Midbrain (tissue), 1 donor: ENCODE measurements around the gene C15orf39.
A peak's percentile ranks its signal among the peaks of the same experiment; 100 is the strongest.

Source experiments
- DNase-seq: peaks from one replicate; lab custom pipeline; 2025; lab: John Stamatoyannopoulos, UW

The C15orf39 gene

DNA sequence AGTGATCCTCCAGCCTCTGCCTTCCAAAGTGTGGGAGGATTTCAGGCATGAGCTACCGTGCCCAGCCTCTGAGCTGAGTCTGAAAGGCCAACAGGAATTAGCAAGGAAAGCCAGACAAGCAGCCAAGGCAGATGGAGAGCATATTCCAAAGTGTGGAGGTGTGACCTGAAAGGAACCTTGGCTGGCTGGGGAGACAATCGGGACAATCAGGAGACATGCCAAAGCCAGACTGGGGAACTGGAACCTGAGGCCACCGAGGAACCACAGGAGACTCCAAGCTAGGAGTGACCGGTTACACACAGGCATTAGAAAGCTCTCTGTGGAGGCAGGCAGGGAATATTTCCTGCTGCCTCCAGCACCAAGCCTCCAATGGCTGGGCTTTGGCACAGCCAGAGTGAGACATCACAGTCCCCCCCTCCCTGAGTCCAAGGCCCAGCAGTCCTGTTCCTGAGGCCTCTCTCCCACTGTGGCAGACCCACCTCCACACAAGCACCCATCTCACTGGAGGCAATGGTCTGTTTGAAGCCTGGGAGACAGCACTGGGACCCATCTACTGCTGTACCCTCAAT, 4.5 kb upstream of the C15orf39 start:
- DNase-seq: no peak

DNA sequence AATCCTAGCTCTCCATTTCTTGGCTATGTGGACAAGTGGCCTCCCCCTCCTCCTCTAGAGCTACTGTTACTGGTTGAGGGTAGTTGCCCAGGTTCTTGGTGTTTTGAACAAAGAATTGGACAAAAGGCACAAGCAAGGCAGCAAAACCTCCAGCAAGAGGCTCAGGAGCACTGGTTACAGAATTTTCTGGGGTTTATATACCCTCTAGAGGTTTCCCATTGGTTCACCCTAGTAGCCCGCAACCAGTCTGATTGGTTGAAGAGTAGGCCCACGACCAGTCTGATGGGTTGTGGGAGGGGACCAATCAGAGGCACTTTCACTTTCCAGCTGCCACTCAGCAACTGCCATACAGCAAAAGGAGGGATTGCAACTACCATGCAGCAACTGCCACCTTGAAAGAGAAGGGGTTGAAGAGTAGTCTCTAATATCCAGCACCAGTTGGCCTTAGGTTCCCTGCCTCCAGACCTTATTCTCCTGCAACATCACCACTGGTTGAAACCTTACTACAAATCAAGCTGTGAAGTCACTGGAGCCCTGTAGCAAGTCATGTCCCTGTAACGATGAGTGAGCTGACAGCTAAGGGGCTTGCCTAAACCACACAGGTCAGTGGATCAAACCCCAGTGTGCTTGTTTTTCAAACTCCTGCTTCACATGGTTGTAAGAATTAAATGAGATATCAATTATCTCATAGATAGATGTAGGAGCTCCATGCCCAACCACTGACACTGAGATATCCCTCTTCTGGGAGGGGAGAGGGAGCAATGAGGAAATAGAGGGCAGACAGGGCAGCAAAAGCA, 2.9 kb upstream of the C15orf39 start:
- DNase-seq: no peak

DNA sequence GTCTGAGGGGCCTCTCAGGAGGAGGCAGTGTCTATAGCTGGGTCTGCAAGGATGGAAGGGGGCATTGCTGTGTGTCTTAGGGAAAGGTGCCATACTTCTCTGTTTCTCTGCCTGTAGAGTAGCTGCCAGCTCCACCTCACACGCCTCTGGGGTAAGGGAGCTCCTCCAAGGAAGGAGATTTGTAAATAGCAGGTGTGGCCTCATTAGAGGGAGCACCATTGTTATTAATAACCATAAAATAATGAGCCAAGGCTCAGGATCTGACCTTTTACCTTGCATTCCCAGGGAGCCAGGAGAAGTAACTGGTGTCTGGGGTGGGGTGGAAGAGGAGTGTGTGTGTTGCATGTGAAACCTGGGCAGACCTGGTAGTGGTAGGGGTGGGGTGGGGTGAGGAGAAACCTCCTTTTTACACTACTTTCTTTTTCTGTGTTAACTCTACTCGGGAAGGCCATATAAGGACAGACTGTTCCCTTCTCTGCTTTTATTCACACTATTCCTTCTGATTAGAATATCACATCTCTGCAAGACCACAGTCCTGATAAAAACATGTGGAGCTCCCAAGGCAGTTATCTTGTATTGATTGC, 2.2 kb upstream of the C15orf39 start:
- no peak for DNase-seq

GRCh38 chr15:75200391-75200764, 1.3 kb upstream of the C15orf39 start:
- DNase-seq: no peak

DNA sequence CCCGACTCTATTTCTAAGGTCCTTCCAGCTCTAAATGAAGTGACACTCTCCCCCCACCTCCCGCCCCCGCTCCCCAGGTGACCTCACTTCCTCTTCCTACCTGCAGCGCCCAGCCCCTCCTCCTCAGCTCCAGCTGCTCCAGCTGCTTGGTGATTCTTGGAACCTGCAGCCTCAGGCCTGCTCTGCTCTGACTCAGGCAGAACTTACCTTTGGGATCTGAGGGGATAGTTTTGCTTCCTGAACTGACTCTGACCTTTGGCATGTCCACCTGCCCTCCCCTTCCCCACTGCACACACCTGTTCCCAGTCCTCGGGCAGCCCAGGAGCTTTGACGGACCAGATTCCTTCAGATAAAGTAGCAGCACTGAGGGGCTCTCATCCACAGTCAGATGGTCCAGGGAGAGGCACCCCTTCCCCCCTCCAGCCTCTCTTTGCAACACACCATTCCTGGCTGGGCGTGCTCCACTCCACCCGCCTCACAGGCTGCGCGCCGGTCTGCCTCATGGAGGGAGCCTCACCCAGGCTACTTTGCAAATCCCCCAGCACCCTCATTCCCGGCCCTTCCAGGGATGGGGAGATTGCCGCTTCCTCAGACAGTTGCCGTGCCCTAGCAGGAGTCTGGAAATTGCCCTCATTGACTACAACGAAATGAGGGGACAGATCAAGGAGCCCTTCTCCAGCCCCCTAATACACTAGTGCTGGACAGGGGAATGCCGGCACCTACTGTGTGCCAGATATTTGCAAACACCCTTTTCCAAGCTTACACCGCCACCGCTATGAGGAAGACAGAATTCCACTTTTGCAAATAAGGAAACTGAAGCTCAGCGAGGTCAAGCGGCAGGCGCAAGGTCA, 692 bp upstream of the C15orf39 start:
- no peak for DNase-seq

- peak; percentile 48 for DNase-seq
These were observed 752 bp downstream of the C15orf39 start for GRCh38 chr15:75202251-75203016.

DNA sequence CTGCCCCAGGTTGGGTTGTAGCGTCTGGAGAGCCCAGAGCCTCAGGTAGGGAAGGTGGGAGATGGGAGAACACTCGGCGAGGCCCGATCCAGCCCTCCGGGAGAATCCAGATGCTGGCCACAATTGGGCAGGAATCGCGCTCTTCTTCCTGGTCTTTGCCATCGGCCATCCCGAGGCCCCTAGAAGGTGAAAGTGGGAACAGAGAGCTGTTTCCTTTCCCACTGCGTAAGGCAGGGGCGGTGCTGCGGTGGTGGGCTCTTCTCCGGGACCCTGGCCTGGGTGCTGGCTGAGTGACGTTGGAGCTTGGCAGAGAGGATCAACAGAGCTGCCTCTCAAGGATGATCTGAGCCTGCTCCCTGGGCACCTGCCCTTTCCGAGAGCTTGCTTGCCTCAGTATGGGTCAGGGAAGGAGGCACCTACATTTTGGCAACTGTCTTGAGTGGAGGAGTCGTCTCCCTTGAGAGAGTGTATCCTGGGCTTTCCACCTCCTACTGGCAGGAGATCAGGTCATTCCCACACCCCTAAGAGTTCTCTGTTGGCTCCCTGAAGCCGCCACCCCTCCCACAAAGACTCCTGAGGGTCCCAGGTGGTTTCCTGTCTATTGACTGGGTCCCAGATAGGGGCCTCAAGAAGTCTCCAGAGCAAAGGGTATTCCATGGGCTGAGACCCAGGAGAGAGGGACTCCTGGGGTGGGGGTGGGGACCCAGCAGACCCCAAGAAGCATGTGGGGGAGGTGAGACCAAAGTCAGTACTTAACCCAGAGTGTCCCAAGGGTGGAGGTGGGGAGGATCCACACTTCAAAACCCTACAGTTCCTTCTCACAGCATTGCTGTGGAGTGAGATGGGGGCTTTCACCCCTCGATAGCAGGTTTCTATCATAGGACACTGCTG, 1.6 kb downstream of the C15orf39 start:
- DNase-seq: peak; percentile 17

GRCh38 chr15:75203908-75204263, 2.2 kb downstream of the C15orf39 start:
- no peak for DNase-seq

GRCh38 chr15:75204340-75205063, 2.8 kb downstream of the C15orf39 start:
- peak; percentile 86 for DNase-seq

- no peak for DNase-seq
These were observed 3.3 kb downstream of the C15orf39 start for GRCh38 chr15:75205064-75205395.

GRCh38 chr15:75206006-75206405, 4.3 kb downstream of the C15orf39 start:
- DNase-seq: no peak

DNA sequence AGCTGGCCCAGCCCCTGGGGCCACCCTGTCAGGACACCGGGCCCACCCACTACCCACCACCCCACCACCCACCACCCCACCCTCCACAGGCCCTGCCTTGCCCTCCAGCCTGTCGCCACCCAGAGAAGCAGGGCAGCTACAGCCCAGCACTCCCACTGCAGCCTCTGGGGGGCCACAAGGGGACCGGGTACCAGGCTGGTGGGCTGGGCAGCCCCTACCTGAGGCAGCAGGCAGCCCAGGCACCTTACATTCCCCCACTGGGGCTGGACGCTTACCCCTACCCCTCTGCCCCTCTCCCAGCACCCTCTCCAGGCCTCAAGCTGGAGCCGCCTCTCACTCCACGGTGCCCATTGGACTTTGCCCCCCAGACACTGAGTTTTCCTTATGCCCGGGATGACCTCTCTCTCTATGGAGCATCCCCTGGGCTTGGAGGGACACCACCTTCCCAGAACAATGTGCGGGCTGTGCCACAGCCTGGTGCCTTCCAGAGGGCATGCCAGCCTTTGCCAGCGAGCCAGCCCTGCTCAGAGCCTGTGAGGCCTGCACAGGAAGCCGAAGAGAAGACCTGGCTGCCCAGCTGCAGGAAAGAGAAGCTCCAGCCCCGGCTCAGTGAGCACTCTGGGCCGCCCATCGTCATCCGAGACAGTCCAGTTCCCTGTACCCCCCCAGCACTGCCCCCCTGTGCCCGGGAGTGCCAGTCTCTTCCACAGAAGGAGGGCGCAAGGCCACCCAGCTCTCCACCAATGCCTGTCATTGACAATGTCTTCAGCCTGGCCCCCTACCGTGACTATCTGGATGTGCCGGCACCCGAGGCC, 5.3 kb downstream of the C15orf39 start:
- DNase-seq: no peak

DNA sequence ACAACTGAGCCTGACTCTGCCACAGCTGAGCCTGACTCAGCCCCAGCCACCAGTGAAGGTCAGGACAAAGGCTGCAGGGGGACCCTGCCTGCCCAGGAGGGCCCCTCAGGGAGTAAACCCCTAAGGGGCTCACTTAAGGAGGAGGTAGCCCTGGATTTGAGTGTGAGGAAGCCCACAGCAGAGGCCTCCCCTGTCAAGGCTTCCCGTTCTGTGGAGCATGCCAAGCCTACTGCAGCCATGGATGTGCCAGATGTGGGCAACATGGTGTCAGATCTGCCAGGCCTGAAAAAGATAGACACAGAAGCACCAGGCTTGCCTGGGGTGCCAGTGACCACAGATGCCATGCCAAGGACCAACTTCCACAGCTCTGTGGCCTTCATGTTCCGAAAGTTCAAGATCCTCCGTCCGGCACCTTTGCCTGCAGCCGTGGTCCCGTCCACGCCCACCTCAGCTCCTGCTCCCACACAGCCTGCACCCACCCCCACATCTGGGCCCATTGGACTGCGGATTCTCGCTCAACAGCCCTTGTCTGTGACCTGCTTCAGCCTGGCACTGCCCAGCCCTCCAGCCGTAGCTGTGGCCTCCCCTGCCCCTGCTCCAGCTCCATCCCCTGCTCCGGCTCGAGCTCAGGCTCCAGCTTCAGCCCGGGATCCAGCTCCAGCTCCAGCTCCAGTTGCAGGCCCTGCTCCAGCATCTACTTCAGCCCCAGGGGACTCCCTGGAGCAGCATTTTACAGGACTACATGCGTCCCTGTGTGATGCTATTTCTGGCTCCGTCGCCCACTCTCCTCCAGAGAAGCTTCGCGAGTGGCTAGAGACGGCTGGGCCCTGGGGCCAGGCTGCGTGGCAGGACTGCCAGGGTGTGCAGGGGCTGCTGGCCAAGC, 6.2 kb downstream of the C15orf39 start:
- no peak for DNase-seq

DNA sequence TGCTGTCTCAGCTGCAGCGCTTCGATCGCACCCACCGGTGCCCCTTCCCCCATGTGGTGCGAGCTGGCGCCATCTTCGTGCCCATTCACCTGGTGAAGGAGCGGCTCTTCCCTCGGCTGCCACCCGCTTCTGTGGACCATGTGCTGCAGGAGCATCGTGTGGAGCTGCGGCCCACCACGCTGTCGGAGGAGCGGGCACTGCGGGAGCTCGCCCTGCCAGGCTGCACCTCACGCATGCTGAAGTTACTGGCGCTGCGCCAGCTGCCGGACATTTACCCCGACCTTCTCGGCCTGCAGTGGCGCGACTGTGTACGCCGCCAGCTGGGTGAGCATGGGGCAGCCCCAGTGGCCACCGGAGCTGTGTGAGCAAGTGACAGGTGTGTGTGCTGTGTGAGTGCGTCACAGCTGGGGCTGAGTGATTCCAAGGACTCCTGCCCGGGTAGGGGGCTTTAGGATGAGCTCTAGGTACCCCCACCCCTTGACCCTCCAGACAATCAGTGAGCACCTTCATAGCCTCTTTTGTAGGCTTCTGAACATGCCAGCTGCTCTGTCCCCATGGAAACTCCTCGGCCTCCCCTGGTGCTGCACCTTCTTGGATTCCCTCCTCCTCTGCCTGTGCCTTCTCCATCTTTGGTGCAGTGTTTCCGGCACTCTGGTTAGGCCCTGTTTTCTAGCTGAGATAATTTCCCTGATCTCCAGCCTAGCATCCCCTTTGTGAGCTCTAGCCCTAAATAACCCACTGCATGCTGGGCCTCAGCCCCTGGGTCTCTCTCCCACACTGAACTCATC, 7.0 kb downstream of the C15orf39 start:
- no peak for DNase-seq

DNA sequence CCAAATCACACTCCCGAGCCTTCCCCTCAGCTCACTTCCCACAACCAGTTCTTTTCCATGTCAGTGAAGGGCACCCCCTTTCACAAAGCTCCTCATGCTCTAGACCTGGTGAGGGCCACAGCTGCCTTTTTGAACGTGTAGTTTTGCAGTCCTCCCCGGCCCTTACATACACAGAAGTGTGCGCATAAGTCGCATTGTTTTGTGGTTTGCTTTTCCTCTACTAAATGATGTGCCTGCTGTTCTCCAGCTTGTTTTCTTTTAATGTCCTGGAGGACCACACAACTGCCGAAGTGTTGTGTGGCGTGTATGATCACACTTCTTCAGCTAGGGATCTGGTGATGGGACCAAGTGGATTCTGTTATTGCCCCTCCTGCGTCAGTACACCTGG, 7.6 kb downstream of the C15orf39 start:
- DNase-seq: no peak

- no peak for DNase-seq
These were observed 9.1 kb downstream of the C15orf39 start for GRCh38 chr15:75210811-75211230.

DNA sequence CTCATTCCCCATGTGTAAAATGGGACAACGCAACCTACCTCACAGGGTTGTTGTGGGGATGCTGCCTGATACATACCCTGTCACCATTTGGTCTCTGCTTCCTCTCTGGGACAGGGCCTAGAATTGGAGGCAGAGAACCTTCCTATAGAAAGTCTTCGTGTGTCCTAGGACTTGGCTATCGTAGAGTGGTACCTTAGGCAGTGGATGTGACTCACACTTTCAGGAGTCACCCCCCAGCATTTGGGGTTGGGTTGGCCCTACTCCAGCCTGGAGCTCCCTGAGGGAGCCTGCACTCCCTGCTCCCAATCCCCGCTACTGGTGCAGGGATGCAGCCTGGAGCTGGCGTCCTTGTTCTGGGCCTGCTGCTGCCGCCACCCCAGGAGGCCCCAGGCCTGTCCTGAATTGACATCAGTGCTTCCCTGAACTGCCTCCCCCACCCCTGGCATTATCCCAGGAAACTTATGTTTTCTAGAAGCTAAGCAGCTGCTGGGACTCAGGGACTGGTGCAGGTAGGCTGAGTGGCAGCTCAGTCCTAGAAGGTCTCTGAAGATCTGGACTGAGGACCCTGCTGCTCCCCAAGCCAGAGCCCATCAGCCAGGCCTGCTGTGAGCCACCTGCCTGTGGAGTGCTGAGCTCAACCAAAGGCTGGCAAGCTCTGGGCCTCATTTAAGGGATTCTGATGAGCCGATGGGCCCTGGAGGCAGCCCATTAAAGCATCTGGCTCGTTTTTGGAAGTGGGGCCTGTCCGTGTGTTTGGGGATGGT, 9.9 kb downstream of the C15orf39 start:
- no peak for DNase-seq
